Mucosa of descending colon (tissue), 3 donors: ENCODE measurements around the gene SPATA3. TPM values are rescaled to one million over a fixed set of nuclear protein-coding genes. Genes with fewer than 3 reads are reported as not detected.

Experiments used
- ATAC-seq: fragments of 200-7000 bp; cut with Tn5 transposase; one replicate; pipeline ENCODE4 v1.9.1; 2020; ENCODE audit warnings: mild to moderate bottlenecking, moderate library complexity
- DNase-seq, 3 donors: peaks; one replicate each; pipeline ENCODE4 v3.0.0-alpha.2; 2020
- H3K36me3 ChIP-seq: fragments of 200-600 bp; one replicate; pipeline ENCODE4 v1.8.0; 2021; ENCODE audit warnings: low read depth, mild to moderate bottlenecking
- H3K4me1 ChIP-seq: fragments of 200-600 bp; one replicate; pipeline ENCODE4 v1.8.0; 2021; ENCODE audit warnings: low read depth, mild to moderate bottlenecking
- H3K4me3 ChIP-seq: fragments of 200-600 bp; one replicate; pipeline ENCODE4 v1.8.0; 2021; ENCODE audit warnings: mild to moderate bottlenecking
- H3K9me3 ChIP-seq: fragments of 200-600 bp; one replicate; pipeline ENCODE4 v1.8.0; 2021; ENCODE audit warnings: mild to moderate bottlenecking
- CTCF ChIP-seq: fragments of 200-600 bp; IDR thresholded peaks from one replicate; pipeline ENCODE4 v1.8.0; 2022; ENCODE audit warnings: antibody characterized with exemption, mild to moderate bottlenecking
- intact Hi-C, 2 donors: fragments of 100-400 bp; cut with DNase I in 1 of 2; cut with micrococcal nuclease in 1 of 2; formaldehyde crosslinking; loops; one replicate each; pipeline versions ENCODE4 v1.11.0 to v1.11.1; 2022; cut with DNase I, micrococcal nuclease
- total RNA-seq, 3 donors: library from RNA; stranded (reverse); fragmentation: NEBNext Ultra II Directional in 2 of 3; extraction: Animal tissue kit (Norgen Biotek cat#: 25700) in 2 of 3; gene quantifications; one replicate each; pipeline versions ENCODE4 v1.2.1 to v1.2.4, GENCODE V29; 2021 to 2023
- donor health status: DM: no; HTN: no; CAD: no; lungs with moderate emphysema.
- donor health status: DM: no; HTN: no; CAD: no.
- donor health status: DM: no; HTN: yes; CAD: no.

The SPATA3 gene
- total RNA-seq, 3 donors from 2014 or later, result not detected

DNA sequence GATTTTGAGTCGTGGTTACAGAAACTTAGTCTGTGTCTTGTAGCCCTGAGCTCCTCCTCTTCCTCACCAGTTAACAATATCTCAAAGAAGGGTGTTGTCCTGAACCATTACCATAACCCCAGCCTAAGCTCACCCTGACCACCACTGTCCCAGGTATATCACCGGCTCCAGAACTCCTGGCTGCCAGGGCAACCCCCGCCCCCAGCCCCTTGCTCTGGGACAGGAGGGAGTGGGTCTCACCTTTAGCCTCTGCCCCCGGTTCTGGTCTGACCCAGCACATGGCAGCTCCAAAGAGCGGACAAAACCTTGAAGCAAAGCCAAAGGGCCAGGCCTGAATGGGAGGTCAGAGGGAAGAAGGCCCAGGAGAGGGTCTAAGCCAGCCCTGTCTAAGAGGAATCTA, 55.2 kb downstream of the SPATA3 start:
- H3K36me3 ChIP-seq, result no peaks in the 10 kb centered on the region
- DNase-seq, result peak in 2 of 3 donors; percentile 45 to 54
- H3K4me1 ChIP-seq, result peaks cover 29% of the 10 kb centered on the region
- intact Hi-C loops, result no loop called here
- ATAC-seq, result no peak
- no peaks in the 10 kb centered on the region for H3K9me3 ChIP-seq
- no peak for TF ChIP-seq CTCF
- H3K4me3 ChIP-seq, result no peak overlapping the region

DNA sequence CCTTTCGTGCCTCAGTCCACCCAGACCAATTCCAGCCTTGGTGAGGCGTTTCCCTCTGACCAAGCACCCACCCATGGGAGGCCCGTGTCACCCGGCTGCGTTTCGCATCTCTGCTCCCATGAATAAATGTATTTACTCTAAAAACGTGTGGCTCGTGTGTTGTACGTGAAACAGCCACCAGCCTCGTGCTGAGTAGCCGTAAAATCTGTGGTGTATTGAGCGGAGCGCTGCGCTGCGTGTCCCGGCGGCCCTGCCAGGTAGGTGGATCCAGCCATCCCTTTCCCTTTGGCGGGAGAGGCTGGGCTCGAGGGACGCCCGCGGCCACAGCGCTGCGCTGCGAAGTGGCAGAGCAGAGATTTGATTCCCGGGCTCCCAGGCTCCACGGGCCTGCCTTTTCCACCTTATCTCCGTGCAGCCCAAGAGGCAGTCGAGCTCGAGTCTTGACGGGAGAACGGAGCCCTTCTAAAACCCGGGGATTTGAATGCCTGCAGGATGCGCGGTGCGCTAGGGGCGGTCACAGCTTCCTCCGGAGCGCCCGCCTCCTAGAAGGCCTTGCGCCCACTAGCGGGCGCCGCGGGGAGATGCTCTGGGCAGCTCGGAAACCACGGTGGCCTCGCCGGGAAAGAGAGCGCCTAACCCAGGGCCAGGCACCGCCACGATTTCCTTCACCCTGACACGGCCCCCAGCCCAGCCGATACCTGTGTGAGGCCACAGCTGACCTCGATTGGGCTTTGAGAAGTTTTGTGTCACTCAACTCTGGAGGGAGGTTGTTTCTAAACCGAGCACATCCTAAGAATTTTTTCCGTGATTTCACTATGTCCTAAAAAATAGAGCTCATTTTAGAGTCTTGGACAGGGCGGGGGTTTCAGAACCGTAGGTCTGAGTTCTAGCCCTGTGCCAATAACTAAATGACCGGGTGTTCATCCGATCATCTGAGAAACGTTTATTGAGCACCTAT, 56.9 kb downstream of the SPATA3 start:
- H3K4me1 ChIP-seq, result peaks cover 32% of the 10 kb centered on the region
- ATAC-seq, result peak; percentile 75
- peak; percentile 93 for TF ChIP-seq CTCF

GRCh38 chr2:231053846-231054245, 57.9 kb downstream of the SPATA3 start:
- no peak overlapping the region for H3K4me3 ChIP-seq
- ATAC-seq (no peak), DNase-seq (no peak)
- no peak for TF ChIP-seq CTCF
- intact Hi-C loops, result no loop called here
- peaks cover 39% of the 10 kb centered on the region for H3K4me1 ChIP-seq
- no peaks in the 10 kb centered on the region for H3K9me3 ChIP-seq
- H3K36me3 ChIP-seq, result no peaks in the 10 kb centered on the region

More for the DNA sequence above, 56.9 kb downstream of the SPATA3 start:
- peak overlapping the region; percentile 10 for H3K4me3 ChIP-seq
- no peaks in the 10 kb centered on the region for H3K36me3 ChIP-seq
- intact Hi-C loops, result no loop called here
- DNase-seq, result peak; percentile 88 to 90 (median 89)
- no peaks in the 10 kb centered on the region for H3K9me3 ChIP-seq

DNA sequence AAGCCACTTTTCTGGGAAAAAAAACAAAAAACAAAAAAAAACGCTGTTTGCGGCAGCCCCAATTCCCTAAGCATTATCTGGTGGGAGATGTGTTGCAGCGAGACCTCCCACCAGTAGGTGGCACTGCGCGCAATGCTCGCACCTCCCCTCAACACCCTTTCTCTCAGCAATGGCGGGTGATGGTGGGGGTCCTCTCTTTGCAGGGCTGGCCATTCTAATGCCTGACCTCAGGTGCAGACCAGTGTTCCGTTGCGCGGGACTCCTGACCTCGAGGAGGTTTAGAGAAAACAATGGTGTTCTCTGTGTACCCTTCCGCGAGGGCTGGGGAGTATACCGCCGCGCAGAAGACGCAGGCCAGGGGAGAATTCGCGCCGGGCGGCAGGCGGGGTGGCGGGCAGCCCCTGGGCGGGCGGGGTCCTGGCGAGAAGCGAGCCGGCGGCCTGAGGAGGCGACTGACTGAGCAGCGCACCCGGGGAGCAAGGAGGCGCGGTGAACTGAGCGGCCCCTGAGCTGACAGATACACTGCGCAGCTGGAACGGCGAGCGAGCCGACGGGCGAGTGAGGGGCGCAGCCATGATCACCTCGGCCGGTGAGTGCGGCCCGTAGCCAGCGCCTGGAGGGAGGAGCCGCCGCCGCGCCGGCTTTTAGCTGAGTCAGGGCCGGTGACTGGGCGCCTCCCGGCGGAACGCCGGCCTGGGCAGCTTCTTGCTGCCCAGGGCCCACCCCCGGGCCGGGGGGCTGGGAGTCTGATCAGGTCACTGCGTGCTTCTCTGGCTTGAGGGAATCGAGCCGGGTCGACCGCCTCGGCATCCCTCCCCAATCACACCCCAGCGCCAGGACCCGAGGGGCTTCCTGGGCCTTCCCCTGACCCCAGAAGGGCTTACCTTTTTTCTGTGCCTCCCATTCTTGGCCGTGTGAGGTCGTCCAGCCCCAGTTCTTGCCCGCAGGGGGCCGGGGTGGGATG, 60.8 kb downstream of the SPATA3 start, which contains the start of gene PSMD1:
Gene PSMD1, plus strand, starts transcription at position 415 of the 964 bp plus-strand sequence. Its CDS starts 159 bp downstream, at position 574.
- ATAC-seq, result peak; percentile 93
- H3K36me3 ChIP-seq, result no peaks in the 10 kb centered on the region
- peaks cover 27% of the 10 kb centered on the region for H3K4me1 ChIP-seq
- peak; percentile 97 for TF ChIP-seq CTCF
- intact Hi-C loops, result no loop called here
- H3K9me3 ChIP-seq, result no peaks in the 10 kb centered on the region
- peak within 1 kb of the TSS; percentile 98 for H3K4me3 ChIP-seq
- DNase-seq, result peak; percentile 92 to 97 (median 94)

GRCh38 chr2:231057590-231057989, 61.7 kb downstream of the SPATA3 start:
- Histone ChIP-seq H3K9me3 (no peaks in the 10 kb centered on the region), H3K36me3 (no peaks in the 10 kb centered on the region), H3K4me3 (peak overlapping the region; percentile 98), H3K4me1 (peaks cover 22% of the 10 kb centered on the region)
- ATAC-seq, result no peak
- no peak for TF ChIP-seq CTCF
- DNase-seq, result no peak
- intact Hi-C loops, result no loop called here
